ENCODE data around the gene SHBG.

DNA sequence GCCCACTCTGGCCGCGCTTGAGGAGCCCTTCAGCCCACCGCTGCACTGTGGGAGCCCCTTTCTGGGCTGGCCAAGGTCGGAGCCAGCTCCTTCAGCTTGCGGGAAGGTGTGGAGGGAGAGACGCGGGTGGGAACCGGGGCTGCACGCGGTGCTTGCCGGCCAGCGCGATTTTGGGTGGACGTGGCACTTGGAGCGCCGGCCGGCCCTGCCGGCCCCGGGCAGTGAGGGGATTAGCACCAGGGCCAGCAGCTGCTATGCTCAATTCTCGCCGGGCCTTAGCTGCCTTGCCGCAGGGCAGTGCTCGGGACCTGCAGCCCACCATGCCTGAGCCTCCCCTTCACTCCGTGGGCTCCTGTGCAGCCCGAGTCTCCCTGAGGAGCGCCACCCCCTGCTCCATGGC is 10.8 kb downstream of the SHBG start:
- TF ChIP-seq CTCF (conservative IDR thresholded peaks at IDR 0.05; ENCODE audit: low read length): no peak
- no peak for TF ChIP-seq EZH2phosphoT487 (IDR thresholded peaks at IDR 0.05; ENCODE audit: borderline replicate concordance, low read depth, low read length)
